Activated T-helper 2 cell treated with anti-CD3 and anti-CD28 coated beads, Interferon-gamma antibody, Interleukin-2, Interleukin-4, amounts not matched to agents 10 μg/mL and 5 μg/mL and 100 μg/mL, durations not matched to agents 14 hours and 24 hours and 36 hours (primary cell): ENCODE results near the gene SFRP5. TPM values are rescaled to one million over a fixed set of nuclear protein-coding genes. Genes with fewer than 3 reads are reported as not detected.

Source experiments
- DNase-seq: peaks from one replicate; pipeline ENCODE4 v3.0.0; 2021; ENCODE audit warnings: low spot score
- H3K27ac Mint-ChIP-seq: one replicate; pipeline ENCODE4 v1.8.0; 2021; ENCODE audit warnings: mixed read lengths
- H3K27me3 Mint-ChIP-seq: one replicate; pipeline ENCODE4 v1.8.0; 2021; ENCODE audit warnings: low read depth, mixed read lengths
- H3K36me3 Mint-ChIP-seq: one replicate; pipeline ENCODE4 v1.8.0; 2021; ENCODE audit warnings: low read depth, mixed read lengths
- H3K4me1 Mint-ChIP-seq: one replicate; pipeline ENCODE4 v1.8.0; 2021; ENCODE audit warnings: low read depth, mixed read lengths
- H3K4me3 Mint-ChIP-seq: one replicate; pipeline ENCODE4 v1.8.0; 2021; ENCODE audit warnings: low read depth, mild to moderate bottlenecking, moderate library complexity, mixed read lengths
- H3K9me3 Mint-ChIP-seq: one replicate; pipeline ENCODE4 v1.8.0; 2021; ENCODE audit warnings: mixed read lengths
- intact Hi-C: fragments of 100-400 bp; cut with micrococcal nuclease; formaldehyde crosslinking; loops from one replicate; pipeline ENCODE4 v1.15.1; 2023
- total RNA-seq: library from RNA; stranded (reverse); gene quantifications from 2 replicates; pipeline ENCODE4 v1.2.3, GENCODE V29; 2022

SFRP5 gene
- total RNA-seq, 1 donor from 2014 or later = not detected

DNA sequence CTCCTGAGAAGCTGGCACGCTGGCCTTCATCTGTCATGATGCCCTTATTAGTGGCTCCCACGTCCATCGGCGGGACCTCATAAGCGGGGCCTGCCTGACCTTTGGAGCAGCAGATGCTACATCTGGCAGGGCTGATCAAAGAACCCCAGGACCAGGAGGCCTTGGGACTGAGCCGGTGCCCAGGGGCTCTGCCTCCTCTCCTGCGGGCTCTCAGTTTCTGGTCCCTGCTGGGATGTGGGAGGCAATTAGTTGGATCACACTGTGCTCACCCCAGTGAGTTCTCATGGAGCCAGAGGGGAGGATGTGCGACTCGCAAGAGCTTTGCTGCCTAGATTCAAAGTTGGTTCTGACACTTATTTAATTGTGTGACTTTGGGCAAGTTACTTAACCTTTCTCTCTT lies 28.7 kb upstream of the SFRP5 start:
- no peak overlapping the region for H3K4me3 Mint-ChIP-seq
- H3K4me1 Mint-ChIP-seq = peaks cover 11% of the 10 kb centered on the region
- H3K9me3 Mint-ChIP-seq = peaks cover 20% of the 10 kb centered on the region
- intact Hi-C loops = no loop called here
- peaks cover 7% of the 10 kb centered on the region for H3K27me3 Mint-ChIP-seq
- H3K36me3 Mint-ChIP-seq = no peaks in the 10 kb centered on the region
- DNase-seq = no peak
- no peak overlapping the region for H3K27ac Mint-ChIP-seq

DNA sequence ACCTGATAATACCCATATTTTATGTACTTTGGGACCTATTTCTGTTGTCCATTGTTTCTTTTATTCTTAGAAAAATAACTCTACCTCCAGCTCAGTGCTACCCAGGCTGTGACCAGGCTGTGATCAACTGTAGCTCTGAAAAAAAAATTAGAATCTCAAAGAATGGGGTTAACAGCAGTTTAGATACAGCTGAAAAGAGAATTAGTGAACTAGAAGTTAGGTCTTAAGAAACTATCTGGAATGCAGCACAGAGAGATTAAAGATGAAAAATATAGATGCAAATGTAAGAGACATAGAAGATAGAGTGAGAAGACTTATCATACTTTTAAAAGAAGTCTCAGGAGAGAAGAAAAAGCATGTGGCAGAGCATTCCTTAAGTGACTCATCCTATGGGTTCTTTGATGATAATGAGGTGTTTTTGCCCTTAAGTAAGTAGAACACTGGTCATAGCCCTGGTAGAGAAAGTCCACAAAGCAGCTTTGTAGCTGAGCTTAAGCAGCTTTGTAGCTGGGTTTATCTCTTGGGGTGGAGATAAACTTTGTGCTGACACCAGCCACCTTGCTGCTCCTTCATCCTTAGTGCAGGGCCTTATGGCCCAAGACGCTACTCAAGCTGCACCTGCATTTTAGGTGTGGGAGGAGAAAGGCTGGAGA lies 27.3 kb upstream of the SFRP5 start:
- Mint-ChIP-seq H3K9me3 (peaks cover 20% of the 10 kb centered on the region), H3K36me3 (no peaks in the 10 kb centered on the region), H3K4me3 (no peak overlapping the region), H3K27me3 (peaks cover 5% of the 10 kb centered on the region), H3K4me1 (peaks cover 11% of the 10 kb centered on the region), H3K27ac (no peak overlapping the region)
- no peak for DNase-seq
- intact Hi-C loops = no loop called here

DNA sequence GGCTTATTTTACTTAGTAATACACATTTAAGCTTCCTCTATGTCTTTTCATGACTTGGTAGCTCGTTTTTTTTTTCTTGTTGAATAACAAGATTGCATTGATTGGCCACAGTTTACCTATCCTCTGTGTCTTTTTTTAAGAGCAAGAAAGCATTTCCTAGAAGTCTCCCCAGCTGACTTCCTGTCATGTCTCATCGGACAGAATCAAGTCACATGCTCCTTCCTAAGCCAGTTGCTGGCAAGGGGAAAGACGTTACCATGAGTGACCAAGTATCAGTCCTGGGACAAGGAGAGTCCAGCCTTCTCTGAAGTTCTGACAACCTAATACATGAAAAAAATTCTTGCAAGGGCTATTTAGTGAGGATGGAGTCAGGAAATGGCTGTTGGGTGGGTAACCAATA lies 24.9 kb upstream of the SFRP5 start:
- Mint-ChIP-seq H3K4me3 (peak overlapping the region; percentile 17), H3K27ac (peak overlapping the region; percentile 84), H3K36me3 (no peaks in the 10 kb centered on the region), H3K9me3 (peaks cover 20% of the 10 kb centered on the region), H3K27me3 (peaks cover 5% of the 10 kb centered on the region), H3K4me1 (peaks cover 14% of the 10 kb centered on the region)
- peak; percentile 31 for DNase-seq
- intact Hi-C loops = no loop called here

DNA sequence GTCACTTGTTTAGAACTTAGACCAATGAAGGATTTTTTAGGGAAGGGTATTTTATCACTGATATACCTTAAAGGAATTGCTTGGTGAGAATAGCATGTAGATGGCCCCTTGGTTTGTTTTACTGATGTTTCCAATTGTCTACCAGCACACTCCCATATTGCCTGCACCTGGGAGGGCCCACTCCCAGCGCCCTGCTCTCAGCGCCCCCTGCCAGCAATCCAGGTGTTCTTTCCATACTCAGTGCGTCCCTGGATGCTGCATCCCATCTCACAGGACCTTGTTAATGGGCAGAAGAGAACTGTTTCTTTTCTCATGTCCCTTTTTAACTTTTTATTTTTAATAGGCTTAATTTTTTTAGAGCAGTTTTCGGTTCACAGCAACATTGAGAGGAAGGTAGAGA lies 24.1 kb upstream of the SFRP5 start:
- Mint-ChIP-seq H3K4me3 (no peak overlapping the region), H3K36me3 (no peaks in the 10 kb centered on the region), H3K27ac (no peak overlapping the region), H3K9me3 (peaks cover 20% of the 10 kb centered on the region), H3K27me3 (peaks cover 3% of the 10 kb centered on the region), H3K4me1 (peaks cover 14% of the 10 kb centered on the region)
- intact Hi-C loops = no loop called here
- no peak for DNase-seq

DNA sequence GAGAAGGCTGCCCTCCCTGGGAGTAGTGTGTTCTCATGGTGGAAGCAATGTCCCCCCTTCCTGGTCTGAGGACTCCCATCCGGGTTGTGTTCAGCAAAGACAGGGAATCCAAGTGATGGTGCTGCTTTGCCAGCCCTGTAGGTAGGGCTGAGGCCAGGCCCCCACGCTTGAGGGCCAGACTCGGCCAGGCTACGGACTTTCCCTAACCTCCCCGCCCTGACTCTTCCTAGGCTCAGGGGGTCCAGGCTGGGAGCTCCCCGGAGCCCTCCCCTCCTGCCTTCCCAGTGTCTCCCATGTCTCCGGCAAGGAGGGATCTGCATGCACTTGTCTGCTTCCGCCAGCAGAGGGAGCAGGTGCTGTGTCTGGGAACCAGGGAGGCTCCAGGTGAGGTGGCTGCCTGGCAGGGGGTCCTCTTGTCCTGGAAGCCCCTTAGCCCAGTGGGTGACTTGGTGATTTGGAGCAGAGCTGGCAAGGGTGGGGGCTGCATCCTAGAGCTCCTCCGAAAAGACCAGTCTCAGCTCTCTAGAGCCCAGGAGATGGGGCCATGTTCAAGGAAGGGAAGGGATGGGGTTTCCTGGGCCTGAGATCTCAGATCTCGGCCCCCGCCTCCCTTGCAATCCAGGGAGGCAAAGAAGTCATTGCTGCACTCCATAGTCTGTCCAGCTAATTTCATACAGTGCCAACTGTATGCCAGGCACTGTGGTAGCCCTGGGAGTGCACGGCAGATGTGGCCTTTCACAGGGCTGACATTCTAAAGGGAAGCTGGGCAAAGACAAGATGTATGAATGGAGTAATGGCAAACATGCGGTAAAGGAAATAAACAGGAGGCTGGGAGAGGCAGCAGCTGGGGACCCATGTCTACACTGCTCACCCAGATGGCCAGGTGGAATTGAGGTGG lies 20.3 kb upstream of the SFRP5 start:
- Mint-ChIP-seq H3K9me3 (peaks cover 4% of the 10 kb centered on the region), H3K4me1 (peaks cover 14% of the 10 kb centered on the region), H3K27me3 (peaks cover 11% of the 10 kb centered on the region), H3K27ac (no peak overlapping the region), H3K36me3 (no peaks in the 10 kb centered on the region), H3K4me3 (no peak overlapping the region)
- intact Hi-C loops = loop anchor here (1.0 kb wide), 1 partner anchor 77 kb away; no protein-coding TSS in a partner anchor
- DNase-seq = peak; percentile 57

DNA sequence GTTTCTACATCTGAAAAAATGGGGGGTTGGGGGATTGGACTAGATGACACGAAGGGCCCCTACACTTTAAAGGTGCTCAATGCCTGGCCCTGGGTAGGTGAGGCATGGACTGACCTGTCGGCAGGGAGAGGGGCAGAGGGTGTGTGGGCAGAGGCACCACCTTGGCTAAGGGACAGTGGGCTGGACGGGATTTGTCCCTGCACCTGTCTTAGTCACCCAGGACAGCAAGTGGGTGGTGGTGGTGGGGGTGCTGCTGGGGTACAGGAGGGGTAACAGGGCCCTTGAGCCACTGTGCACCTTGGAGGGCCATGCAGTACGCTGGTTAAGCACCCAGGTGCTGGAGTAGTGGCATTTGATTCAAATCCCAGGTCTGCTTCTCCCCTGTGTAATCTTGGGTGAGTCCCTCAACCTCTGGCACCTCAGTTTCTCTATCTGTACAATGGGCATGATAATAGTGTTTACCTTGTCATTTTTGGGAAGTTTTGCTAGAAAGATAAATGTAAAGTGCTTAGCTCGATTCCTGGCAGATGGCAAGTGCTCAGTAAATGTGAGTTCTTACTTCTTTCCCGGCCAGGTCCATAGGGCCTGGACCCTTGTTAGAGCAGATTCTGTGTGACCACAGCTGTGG lies 18.1 kb upstream of the SFRP5 start:
- Mint-ChIP-seq H3K4me1 (peaks cover 3% of the 10 kb centered on the region), H3K36me3 (no peaks in the 10 kb centered on the region), H3K9me3 (no peaks in the 10 kb centered on the region), H3K27ac (no peak overlapping the region), H3K27me3 (peaks cover 11% of the 10 kb centered on the region), H3K4me3 (no peak overlapping the region)
- no peak for DNase-seq
- intact Hi-C loops = no loop called here

DNA sequence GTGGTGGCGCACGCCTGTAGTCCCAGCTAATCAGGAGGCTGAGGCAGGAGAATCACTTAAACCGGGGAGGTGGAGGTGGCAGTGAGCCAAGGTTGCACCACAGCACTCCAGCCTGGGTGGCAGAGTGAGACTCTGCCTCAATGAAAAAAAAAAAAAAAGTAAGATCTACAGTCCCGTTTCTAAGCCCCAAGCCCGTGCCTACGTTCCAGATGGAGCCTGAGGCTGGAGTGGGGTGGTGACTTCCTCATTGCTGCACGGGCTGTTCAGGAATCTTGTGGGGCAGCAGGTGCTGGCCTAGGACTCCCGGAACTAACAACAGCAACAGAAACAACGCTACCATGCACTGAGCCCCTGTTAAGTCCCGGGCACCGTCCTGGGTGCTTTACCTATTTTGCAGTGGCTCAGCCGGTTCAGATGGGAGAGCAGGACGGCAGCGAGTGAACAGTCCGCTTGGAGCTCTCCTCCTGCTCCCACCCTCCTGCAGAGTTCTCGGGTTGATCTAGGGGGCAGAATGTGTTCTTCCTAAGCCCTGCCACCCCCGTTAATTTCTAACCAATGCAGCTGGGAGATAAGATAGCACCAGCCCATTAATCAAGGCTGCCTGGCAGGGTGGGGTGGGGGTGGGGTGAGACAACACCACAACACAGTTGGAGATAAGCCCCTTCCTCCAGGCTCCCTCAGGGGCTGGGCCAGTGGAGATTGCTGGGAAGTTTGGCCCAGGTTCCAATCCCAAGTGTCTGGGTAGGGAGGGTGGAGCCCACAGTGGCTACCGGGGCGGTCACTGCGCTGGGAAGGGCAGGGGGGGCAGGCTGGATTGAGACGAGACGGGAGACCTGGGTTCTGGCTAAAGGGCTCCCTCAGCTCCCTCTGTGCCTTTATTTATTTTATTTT lies 17.0 kb upstream of the SFRP5 start:
- Mint-ChIP-seq H3K4me1 (peaks cover 3% of the 10 kb centered on the region), H3K4me3 (no peak overlapping the region), H3K27me3 (peaks cover 11% of the 10 kb centered on the region), H3K9me3 (no peaks in the 10 kb centered on the region), H3K36me3 (no peaks in the 10 kb centered on the region), H3K27ac (no peak overlapping the region)
- no peak for DNase-seq
- intact Hi-C loops = no loop called here

DNA sequence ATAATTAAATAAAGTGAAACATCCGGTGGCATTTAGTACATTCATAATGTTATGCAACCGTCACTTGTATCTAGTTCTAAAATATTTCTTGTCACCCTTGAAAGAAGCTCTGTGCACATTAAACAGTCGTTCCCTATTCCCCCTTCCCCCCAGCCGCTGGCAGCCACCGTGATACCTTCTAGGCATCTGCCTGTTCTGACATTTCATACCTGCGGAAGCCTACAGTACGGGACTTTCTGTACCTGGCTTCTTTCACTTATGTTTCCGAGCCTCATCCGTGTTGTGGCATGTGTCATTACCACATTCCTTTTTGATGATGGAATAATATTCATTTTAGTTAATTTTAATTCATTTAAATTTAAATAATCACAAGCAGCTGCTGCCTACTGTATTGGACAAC lies 13.9 kb upstream of the SFRP5 start:
- H3K9me3 Mint-ChIP-seq = no peaks in the 10 kb centered on the region
- intact Hi-C loops = no loop called here
- no peak for DNase-seq
- H3K27me3 Mint-ChIP-seq = peaks cover 11% of the 10 kb centered on the region
- no peaks in the 10 kb centered on the region for H3K36me3 Mint-ChIP-seq
- H3K27ac Mint-ChIP-seq = no peak overlapping the region
- H3K4me1 Mint-ChIP-seq = peaks cover 6% of the 10 kb centered on the region
- no peak overlapping the region for H3K4me3 Mint-ChIP-seq

DNA sequence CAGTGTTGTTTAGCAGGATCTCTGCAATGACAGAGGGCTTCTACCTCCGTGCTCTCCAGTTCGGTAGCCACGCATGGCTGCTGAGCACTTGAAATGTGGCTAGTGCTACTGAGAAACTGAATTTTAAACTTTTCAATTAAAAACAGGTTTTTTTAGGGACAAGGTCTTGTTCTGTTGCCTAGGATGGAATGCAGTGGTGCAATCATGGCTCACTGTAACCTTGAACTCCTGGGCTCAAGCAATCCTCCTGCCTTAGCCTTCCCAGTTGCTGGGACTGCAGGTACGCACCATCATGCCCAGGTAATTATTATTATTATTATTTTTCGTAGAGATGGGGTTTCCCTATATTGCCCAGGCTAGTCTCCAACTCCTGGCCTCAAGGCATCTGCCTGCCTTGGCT lies 13.4 kb upstream of the SFRP5 start:
- no peaks in the 10 kb centered on the region for H3K9me3 Mint-ChIP-seq
- no peak overlapping the region for H3K4me3 Mint-ChIP-seq
- no peaks in the 10 kb centered on the region for H3K36me3 Mint-ChIP-seq
- peaks cover 6% of the 10 kb centered on the region for H3K4me1 Mint-ChIP-seq
- intact Hi-C loops = no loop called here
- no peak for DNase-seq
- peaks cover 11% of the 10 kb centered on the region for H3K27me3 Mint-ChIP-seq
- no peak overlapping the region for H3K27ac Mint-ChIP-seq

DNA sequence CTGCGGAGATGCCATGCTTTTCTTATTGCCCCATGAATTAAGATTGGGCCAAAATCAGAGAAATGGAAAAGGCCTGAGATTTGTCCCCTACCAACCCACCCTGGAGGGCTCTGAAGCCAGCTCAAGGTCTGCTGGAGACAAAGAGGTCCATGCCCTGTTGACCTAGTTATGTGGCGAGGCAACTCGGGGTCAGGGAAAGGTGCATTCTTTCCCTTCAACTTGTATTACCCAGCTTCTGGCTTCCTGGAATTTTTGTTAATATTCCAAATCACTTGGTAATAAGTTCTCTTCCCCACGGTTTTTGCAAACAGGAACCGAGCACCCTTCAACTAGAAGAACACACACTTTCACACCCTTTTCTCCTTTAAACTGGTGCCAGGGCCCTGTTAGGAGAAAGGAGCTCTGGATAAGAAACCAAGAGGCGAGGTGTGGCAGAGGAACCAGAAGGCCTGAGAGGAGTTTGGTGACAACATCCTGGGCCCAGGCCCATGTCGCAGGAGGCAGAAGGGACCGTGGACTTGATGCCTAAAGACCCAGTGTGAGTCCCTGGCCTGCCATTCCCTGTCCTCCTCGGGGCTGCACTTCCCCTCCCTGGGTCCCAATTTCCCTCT lies 12.5 kb upstream of the SFRP5 start:
- no peaks in the 10 kb centered on the region for H3K36me3 Mint-ChIP-seq
- H3K9me3 Mint-ChIP-seq = no peaks in the 10 kb centered on the region
- H3K27me3 Mint-ChIP-seq = peaks cover 9% of the 10 kb centered on the region
- intact Hi-C loops = no loop called here
- H3K4me1 Mint-ChIP-seq = peaks cover 6% of the 10 kb centered on the region
- DNase-seq = no peak
- H3K27ac Mint-ChIP-seq = no peak overlapping the region
- no peak overlapping the region for H3K4me3 Mint-ChIP-seq

DNA sequence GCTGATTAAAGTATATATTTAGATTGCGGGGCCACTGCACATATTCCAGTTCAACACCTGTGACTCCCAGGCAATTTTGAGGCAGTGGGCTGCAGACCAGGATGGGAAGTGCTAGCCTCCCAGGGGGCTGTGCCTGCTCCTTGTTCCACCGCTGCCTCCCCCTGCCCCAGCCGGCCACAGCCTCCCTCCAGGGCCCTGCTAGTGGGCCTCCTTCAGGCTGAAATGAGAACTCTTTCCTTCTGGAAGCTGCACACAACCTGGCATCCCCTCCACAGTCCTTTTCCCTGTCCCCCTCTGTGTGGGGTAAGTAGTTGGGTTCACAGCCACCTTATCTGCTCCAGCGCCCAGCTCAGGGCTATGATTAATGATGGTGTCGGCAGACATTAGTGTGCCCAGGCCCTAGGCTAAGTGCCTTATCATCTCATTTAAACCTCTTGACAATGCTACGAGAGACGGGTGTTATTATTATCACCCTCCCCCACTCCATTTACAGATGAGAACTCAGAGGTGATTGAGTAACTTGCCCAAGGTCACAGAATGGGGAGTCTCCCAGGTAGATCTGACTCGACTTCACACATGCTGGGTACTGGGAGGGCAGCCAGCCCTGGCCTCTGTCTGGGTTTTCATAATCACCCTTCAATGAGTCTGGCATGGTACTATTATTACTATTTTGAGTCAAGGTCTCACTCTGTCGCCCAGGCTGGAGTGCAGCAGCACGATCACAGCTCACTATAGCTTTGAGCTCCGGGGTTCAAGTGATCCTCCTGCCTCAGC lies 10.8 kb upstream of the SFRP5 start:
- no peaks in the 10 kb centered on the region for H3K36me3 Mint-ChIP-seq
- peaks cover 4% of the 10 kb centered on the region for H3K27me3 Mint-ChIP-seq
- peaks cover 6% of the 10 kb centered on the region for H3K4me1 Mint-ChIP-seq
- no peaks in the 10 kb centered on the region for H3K9me3 Mint-ChIP-seq
- no peak overlapping the region for H3K4me3 Mint-ChIP-seq
- H3K27ac Mint-ChIP-seq = no peak overlapping the region
- no peak for DNase-seq
- intact Hi-C loops = no loop called here
